Sigmoid colon (tissue), 4 donors: ENCODE results near the gene HHIPL2.

Source experiments
- CTCF ChIP-seq, 4 experiments: fragments of 450-650 bp in 3 of 4; fragments of 200-600 bp in 1 of 4; IDR thresholded peaks; one replicate each; pipeline ENCODE4 v1.5.1; 2016 to 2019; ENCODE audit warnings: antibody characterized with exemption in 4 of 4, mild to moderate bottlenecking in 3 of 4, moderate library complexity in 2 of 4
- EP300 ChIP-seq, 4 donors: sonication (generic); formaldehyde crosslinking; IDR thresholded peaks; one replicate each; pipeline ENCODE4 v1.6.1; 2017; ENCODE audit warnings: antibody characterized with exemption in 4 of 4
- POLR2AphosphoS5 ChIP-seq, 4 donors: sonication (generic); formaldehyde crosslinking; IDR thresholded peaks; one replicate each; pipeline ENCODE4 v1.6.1; 2017; ENCODE audit warnings: antibody characterized with exemption in 4 of 4

GRCh38 chr1:222586842-222587241 is 38.9 kb upstream of the HHIPL2 start:
- TF ChIP-seq CTCF (IDR thresholded peaks at IDR 0.05) (no peak), POLR2AphosphoS5 (IDR thresholded peaks at IDR 0.05) (no peak), EP300 (IDR thresholded peaks at IDR 0.05) (no peak)
